Ishikawa (cell line): ENCODE results near the gene NSMCE1.

ENCODE experiments used
- CEBPB ChIP-seq: IDR thresholded peaks from 2 replicates; pipeline ENCODE4 v1.6.1; 2012
- EGR1 ChIP-seq: IDR thresholded peaks from 2 replicates; pipeline ENCODE4 v1.6.1; 2012
- EP300 ChIP-seq: IDR thresholded peaks from 2 replicates; pipeline ENCODE4 v1.6.1; 2012; ENCODE audit warnings: borderline replicate concordance
- RAD21 ChIP-seq: IDR thresholded peaks from 2 replicates; pipeline ENCODE4 v1.6.1; 2012; ENCODE audit warnings: low read depth
- TEAD4 ChIP-seq: IDR thresholded peaks from 2 replicates; pipeline ENCODE4 v1.6.1; 2012

DNA sequence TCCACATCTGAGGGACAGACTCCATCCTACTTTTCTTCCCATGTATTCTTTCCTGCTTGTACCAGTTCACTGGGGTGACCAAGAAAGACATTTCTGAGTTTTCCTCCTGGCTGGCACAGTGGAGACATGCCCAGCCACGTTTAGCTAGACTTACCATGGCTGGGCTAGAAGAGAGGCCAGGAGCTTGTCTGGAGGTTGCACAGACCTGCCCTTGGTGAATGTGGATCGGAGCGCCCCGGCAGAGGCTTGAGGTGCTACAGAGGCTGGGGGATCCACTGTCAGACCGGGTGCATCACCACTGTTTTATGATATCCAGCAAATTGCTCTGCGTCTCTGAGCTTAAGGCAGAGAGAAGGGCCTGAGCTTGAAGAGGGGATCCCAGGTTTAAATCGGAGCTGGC lies 48.7 kb upstream of the NSMCE1 start:
- TF ChIP-seq TEAD4 = no peak
- TF ChIP-seq EGR1 = no peak
- no peak for TF ChIP-seq CEBPB
- no peak for TF ChIP-seq EP300
- no peak for TF ChIP-seq RAD21
